HG03064 (cell line): ENCODE measurements around the gene CFAP97D1.

Source experiments
- ATAC-seq: cut with Tn5 transposase; IDR thresholded peaks from one replicate; pipeline ENCODE4 v1.9.1; 2021; ENCODE audit warnings: low read depth; ENCODE audit not compliant: unreplicated experiment

The CFAP97D1 gene

GRCh38 chr17:43780135-43780534, at the start of gene CFAP97D1:
CFAP97D1 (plus strand) TSS chr17:43780435; CDS start chr17:43780463, 28 bp downstream.
- ATAC-seq, result no peak

- ATAC-seq, result no peak
These were observed 47.3 kb upstream of the CFAP97D1 start for GRCh38 chr17:43732958-43733357.

DNA sequence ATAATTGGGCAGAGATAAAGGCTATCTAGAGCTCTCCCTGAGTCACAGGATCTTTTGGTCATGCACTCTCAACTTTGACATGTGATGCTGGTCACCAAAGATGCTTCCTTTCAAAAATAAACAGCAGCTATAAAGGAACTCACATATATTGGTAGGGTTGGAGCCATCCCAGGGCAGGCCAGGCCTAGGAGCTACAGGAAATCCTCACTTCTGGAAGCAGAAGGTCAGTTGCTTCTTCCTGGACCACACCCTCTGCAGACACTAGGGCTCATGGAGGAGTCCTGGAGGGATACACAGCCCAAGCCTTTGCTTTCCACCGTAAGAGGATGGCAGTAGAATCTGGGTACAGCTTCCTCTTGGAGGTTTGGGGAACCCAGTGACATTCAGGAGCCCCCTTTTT, 46.3 kb upstream of the CFAP97D1 start:
- ATAC-seq, result no peak

- no peak for ATAC-seq
These were observed 45.9 kb upstream of the CFAP97D1 start for GRCh38 chr17:43734376-43734775.

- no peak for ATAC-seq
These were observed 43.8 kb upstream of the CFAP97D1 start for GRCh38 chr17:43736389-43736788.

DNA sequence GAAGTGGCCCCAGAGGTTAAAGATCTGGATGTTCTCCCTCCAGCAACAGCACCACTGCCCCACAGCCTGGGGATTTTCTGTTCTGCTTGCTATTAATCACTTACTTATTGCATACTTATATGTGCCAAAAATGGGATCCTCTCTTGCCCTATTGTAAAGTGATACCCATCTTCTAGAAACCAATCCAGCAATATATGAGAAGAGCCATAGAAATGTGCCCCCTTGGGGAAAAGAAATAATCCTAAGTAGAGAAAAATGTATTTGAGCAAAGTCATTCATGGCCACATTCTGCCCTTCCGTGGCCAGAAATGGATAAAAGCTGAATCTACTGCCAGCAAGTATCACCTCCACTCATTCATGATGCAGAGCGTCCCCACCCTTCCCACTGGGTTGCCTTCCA, 42.5 kb upstream of the CFAP97D1 start:
- no peak for ATAC-seq

- ATAC-seq, result no peak
These were observed 39.7 kb upstream of the CFAP97D1 start for GRCh38 chr17:43740541-43740940.

DNA sequence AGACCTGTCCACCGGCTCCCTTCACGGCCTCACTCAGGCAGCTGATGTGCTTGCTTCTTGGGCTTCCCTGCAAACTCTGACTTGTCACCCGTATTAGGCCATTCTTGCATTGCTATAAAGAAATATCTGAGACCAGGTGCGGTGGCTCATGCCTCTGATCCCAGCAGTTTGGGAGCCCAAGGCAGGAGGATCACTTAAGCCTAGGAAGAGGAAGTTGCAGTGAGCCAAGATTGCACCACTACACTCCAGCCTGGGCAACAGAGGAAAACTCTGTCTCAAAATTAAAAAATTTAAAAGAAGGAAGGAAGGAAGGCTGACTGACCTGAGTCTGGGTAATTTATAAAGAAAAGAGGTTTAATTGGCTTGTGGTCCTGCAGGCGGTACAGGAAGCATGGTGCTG, 38.6 kb upstream of the CFAP97D1 start:
- ATAC-seq, result no peak

DNA sequence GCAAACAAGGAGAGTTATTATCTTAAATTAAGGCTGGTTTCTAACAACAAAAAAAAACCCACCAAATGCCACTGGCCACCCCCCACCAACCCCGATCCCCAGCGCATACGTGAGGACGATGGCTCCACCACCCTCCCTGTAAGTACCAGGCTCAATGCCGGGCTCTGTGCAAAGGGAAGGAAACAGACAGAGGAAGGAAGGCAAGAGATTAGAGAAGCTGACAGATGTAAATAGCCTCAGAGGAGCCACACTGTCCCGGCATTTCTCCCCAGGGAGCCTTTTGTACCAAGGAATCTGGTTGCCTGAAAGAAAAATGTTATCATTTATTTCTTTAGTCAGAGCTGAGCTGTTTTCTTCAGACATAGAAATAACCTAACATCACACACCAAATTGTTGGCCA, 34.7 kb upstream of the CFAP97D1 start:
- no peak for ATAC-seq

DNA sequence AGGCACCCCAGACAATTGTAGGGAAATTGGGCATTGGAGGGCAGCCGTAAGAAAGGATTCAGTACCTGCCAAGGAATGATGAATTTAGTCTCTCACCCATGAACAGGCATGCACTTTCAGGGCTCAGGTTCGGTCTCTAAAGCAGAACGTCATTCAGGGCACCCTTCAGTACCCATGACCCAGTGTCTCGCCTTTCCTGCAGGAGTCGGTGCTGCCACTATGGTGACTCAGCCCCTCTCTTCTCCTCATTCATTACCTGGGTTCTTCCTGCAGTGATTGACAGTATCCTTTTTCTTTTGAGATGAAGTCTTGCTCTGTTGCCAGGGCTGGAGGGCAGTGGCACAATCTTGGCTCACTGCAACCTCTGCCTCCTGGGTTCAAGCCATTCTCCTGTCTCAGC, 30.1 kb upstream of the CFAP97D1 start:
- ATAC-seq, result no peak

DNA sequence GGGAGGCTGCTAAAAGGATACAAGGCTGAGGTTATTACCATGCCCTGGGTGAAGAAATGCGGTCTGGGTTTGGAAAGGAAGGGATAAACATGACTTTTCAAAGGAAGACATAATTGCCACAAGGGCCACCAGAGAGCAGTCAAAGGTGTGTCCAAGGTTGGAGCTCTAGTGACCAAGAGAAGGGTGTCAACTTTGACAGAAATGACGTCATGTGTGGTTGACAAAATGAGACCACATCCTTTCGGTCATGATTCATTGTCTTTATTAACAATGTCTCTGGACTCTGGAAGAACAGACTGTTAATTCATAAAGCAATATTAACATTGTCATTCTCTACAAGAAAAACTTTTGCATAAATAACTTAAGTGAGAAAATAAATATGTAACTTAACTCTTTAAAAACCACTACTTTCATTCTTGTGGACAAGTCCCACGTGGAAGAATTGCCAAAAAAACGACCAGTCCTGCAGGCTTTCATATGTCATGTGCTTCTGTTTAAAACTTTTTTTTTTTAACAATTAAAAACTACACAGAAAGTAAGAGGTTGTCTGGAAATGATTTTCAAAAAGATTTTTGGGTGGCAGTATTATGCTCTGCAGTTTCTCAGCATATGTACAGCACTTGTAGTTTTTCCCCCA, 26.6 kb upstream of the CFAP97D1 start:
- no peak for ATAC-seq

GRCh38 chr17:43754947-43755346, 25.3 kb upstream of the CFAP97D1 start:
- no peak for ATAC-seq

- no peak for ATAC-seq
These were observed 24.8 kb upstream of the CFAP97D1 start for GRCh38 chr17:43755389-43755875.

- ATAC-seq, result no peak
These were observed 24.0 kb upstream of the CFAP97D1 start for GRCh38 chr17:43756201-43756600.

GRCh38 chr17:43757171-43757660, 23.0 kb upstream of the CFAP97D1 start:
- ATAC-seq, result no peak

GRCh38 chr17:43758086-43758485, 22.1 kb upstream of the CFAP97D1 start:
- ATAC-seq, result no peak

DNA sequence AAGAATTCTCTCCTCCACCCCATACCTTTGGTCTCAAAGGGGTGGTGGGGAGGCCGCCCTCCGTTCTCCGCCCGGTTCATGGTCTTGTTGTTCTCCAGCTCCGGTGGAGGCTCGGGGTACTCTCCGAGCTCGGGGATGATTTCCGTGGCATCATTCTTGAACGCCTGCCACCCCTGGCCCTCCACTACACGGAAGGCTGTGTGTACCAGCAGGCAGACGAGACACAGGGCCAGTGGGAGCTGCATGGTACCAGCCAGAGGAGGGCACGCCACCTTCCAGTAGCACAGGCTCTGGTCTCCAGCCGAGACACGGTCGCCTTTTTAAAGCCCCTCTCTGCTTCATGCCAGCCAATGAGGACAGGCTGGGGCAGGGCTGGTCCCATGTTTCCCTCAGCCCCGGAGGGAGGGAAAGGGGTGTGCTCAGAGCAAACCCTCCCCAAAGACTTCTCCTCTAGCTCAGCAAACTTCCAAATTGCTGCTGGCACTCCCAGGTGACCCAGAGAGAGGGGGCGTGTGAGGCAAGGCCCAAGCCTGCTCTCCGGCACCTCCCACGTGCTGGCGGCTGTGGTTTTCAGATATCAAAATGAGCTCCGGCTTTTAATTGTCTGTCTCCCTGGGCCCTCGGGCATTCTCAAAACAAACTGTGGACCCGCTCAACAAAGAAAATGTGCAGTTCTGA, 21.6 kb upstream of the CFAP97D1 start, which contains the start of gene SOST:
Gene SOST (minus strand): TSS at position 295 of the 678 bp plus-strand sequence. CDS start 50 bp downstream, at position 245.
- no peak for ATAC-seq

GRCh38 chr17:43759836-43760235, 20.4 kb upstream of the CFAP97D1 start:
- ATAC-seq, result no peak

DNA sequence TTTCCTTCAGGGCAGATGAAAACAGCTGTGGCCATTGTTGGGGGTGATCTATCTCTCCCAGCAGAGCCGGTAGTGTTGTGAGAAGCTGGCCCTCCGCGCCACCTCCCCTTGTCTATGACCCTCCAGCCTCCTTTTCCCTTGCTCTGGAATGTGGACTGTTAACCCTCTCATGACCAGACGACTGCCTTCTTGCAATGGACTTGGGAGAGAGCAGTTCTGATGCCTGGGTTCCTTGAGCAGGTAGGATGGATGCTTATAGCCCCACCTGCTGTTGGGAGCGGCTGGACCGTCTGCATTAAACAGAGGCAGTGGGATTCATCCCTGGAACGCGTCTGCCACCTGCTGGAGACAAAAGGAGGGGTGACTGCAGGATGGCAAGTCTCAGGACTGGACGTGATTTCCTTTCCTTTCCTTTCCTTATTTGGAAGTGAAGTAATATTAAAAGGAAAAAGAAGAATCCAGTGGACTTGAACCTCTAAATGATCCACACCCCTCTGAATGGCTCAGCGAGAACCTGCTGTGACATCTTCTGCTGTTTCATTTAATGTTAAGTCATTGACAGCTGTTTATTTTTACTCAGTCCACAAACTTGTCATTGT, 19.9 kb upstream of the CFAP97D1 start:
- ATAC-seq, result no peak

GRCh38 chr17:43766413-43767052, 13.7 kb upstream of the CFAP97D1 start:
- ATAC-seq, result no peak
